NCI-H82 (cell line): ENCODE results near the gene NUFIP1.
"Not testable (repeated sequence)": the region's sequence is repeated elsewhere in the genome, so short reads cannot be mapped to it uniquely, and the experiment has no call there.

ENCODE experiments used
- DNase-seq: peaks from one replicate; lab custom pipeline; 2025; lab: John Stamatoyannopoulos, UW

The NUFIP1 gene

GRCh38 chr13:44989071-44989889 is at the start of gene NUFIP1, which contains the start of gene GPALPP1:
Gene NUFIP1, minus strand, starts transcription at chr13:44989471. Its CDS starts 35 bp downstream, at chr13:44989436.
Gene GPALPP1, plus strand, starts transcription at chr13:44989538. Its CDS starts 117 bp downstream, at chr13:44989655.
- peak; percentile 99 for DNase-seq

DNA sequence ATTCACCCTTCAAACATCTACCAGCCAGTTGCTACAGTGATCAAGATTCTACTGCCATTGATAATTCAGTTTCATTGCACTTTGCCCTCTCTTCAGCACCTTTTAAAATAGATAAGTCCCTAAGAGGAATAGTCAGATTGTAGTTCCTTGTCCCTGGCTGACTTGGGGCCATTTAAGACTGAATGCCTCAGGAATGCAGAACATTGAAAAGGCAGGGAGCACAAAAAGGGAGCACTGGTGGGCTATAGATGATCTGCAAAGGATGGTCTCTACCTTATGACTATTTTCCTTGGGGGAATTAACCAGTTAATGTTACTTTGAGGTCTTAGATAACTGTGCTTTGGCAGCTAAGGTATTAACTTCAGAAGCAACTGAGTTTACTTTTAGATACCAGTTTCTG is 46.9 kb upstream of the NUFIP1 start:
- DNase-seq = no peak

GRCh38 chr13:45034342-45034741 is 45.1 kb upstream of the NUFIP1 start:
- DNase-seq = no peak

DNA sequence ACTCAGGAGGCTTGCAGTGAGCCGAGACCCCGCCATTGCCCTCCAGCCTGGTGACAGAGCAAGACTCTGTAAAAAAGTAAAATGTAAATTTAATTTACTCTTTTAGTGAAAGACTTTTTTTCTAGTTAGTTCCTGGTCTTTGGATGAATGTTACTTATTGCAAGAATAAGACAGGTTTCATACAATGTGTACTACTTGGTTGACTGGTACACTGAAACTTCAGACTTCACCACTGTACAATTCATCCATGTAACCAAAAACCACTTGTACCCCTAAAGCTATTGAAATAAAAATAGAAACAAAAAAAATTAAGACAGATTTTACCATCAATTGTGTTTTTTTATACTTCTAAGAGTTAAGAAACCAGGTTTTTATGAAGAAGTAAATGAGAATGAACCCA is 35.6 kb upstream of the NUFIP1 start:
- DNase-seq = no peak

DNA sequence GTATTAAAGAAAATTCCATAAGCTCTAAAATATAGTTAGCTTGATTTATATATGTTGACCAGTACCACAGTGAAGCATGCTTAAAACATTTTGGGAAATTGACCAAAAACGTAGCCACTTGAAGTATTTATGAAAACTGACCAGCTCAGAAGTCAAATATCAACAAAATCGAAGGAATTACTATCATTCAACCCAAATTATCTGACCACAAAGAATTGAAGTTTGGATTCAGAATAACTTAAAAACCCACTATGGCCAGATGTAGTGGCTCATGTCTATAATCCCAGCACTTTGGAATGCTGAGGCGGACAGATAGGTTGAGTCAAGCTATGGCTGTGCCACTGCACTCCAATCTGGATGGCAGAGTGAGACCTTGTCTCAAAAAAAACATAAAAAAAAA is 32.0 kb upstream of the NUFIP1 start:
- DNase-seq = no peak

- DNase-seq = not testable (repeated sequence)
Measured at GRCh38 chr13:45019981-45020380, 30.7 kb upstream of the NUFIP1 start.

DNA sequence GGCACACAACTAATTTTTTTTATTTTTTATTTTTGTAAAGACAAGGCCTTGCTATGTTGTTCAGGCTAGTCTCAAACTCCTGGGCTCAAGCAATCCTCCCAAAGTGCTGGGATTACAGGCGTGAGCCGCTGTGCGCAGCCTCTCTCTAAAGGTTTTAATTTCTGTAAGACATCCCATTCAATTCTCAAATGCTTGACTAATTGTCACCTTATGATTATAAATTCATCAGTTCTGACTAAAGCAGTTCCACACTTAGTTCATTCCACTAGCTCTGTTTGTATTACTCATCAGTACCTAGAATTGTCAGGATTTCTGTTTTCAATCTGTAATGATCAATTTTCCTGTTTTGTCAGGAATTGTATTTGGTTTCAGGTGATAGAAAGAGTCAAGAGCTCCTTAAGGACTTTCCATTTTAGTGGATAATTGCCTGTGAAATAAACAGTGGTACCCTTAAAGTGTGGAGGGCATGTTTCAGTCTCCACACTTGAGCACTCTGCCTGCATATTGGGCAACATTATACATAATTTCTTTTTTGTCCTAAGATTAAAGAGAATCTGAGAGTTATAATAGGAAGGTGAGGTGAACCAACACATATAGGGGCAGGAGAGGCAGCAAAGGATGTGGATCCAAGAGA is 27.6 kb upstream of the NUFIP1 start:
- DNase-seq = no peak

DNA sequence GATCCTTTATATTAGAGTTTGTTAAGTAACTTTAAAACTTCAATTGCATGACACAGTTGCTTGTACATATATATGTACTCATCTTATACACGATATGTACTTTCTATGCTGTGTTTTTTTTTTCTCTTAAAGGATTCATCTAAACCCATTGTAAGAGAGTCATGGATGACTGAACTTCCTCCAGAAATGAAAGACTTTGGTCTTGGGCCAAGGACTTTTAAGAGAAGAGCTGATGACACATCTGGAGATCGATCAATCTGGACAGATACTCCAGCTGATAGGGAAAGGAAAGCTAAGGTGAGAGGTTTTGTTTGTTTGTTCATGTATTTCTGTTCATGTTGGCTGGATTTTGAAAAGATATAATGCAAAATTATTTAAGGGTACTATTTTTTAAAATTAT is 26.0 kb upstream of the NUFIP1 start:
- no peak for DNase-seq

- DNase-seq = no peak
Measured at GRCh38 chr13:45011198-45011597, 21.9 kb upstream of the NUFIP1 start.

DNA sequence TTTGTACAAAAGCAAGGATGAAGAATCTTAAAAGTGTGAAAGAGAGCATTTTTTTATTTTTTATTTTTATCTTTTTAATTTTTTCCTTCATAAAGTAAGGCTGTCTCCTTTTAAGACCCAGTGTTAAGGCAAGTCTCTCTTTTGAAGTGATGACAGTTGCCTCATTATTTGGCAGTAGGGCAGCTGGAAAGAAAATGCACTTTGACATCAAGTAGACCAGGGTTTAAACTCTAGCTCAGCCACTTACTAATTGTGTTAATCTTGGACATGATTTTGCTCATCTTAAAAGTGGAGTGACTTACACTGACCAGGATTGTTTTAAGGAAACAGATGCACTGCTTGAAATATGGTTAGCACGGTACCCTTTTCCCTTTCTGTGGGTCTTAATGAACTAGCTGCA is 18.6 kb upstream of the NUFIP1 start:
- DNase-seq = no peak

DNA sequence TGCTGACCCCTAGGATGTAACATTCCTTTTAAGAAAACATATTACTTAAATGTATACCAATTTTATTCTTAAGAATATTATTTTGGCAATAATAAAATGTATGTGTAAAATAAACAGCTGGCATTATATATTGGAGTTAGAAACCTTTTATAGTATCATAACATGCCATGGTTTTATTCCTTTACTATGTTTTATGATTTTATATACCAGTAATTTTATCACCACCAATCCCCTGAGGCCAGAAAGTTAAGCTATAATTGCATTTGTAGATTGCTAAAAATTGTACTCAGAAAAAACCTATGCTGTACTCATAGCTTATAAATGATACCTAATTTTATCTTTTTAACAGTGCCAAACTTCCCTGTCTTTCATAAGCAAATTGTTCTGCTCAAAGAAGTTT is 18.0 kb upstream of the NUFIP1 start:
- DNase-seq = no peak

DNA sequence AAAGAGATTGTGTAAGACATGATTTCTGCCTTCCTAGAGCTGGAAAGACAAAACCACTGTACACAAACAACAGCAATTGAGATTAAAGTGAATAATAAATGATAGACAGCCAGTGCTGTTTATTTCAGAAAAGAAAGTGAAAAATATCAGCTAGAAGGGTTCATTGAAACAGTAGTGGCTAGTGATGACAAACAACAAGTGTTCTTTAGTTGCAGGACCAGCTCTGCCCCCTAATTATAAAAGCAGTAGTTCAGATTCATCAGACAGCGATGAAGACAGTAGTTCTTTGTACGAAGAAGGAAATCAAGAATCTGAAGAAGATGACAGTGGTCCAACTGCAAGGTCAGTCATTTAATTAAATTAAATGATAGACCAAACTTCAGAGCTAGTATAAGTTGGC is 14.8 kb upstream of the NUFIP1 start:
- DNase-seq = no peak

- no peak for DNase-seq
Measured at GRCh38 chr13:45003417-45003816, 14.1 kb upstream of the NUFIP1 start.

DNA sequence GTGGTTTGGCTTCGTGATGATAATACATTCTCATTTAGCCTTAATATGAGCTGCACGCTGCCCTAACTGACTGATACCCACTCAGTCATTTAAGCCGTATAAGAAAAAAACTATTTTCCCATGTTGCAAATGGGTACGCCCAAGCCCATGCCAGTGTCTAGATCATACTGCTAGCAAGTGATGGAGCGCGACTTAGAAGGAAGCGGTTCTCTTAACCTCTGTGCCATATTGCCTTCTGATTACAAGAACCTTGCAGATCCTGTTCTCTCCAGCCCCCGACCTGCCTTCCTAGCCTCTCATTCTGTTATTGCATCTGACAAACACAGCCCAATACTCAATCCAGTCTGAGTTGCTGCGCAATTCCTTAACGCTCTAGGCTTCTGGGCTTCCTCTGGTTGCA is 670 bp upstream of the NUFIP1 start:
- DNase-seq = peak; percentile 46

DNA sequence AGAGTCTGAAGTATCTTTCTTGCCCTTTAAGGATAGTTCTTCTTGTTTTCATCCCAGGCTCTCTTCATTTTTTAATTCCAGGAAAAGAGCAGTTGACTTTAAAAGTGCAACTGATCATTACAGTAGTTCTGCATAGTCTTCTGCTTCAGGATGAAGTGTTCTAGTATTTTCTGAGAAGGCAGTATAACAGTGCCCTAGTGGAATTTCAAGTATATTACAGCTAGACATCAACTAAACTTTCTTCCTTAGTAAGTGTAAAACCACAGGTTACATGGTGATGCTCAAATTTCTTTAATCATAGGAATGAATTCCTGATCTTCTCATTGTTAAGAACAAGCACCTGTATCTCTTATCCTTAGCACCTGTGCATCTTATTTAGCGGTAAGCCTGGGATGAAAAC is 10.9 kb downstream of the NUFIP1 start:
- no peak for DNase-seq

DNA sequence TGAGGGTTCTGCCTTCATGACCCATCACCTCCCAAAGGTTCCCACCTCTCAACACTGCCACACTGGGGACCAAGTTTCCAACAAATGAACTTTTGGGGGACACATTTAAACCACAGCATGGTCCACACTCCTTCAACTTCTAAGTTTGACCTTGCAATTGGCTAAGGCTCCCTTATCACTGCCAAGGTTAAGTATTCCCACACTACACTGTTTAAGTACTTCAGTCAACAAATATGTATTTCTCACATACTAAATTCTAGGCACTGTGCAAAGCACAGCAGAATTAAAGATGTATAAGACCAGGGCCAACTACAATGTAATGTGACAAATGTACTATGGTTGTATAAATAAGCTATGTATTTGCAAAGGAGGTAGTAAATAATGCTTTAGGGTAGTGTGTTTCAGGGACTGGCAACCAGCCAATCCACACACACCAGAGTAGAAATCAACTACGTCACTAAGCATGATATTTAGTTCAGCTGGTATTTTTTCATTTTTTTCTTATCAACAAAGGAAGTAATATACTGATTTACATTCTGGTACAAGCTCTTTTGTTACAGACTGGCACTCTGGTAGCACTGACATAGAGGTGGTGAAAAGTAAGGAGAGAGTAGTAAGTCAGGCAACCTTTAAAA is 12.2 kb downstream of the NUFIP1 start:
- peak; percentile 28 for DNase-seq

- no peak for DNase-seq
Measured at GRCh38 chr13:44976196-44976595, 13.1 kb downstream of the NUFIP1 start.

- DNase-seq = no peak
Measured at GRCh38 chr13:44974056-44974793, 15.0 kb downstream of the NUFIP1 start.

- peak; percentile 62 for DNase-seq
Measured at GRCh38 chr13:44972956-44973581, 16.2 kb downstream of the NUFIP1 start.

GRCh38 chr13:44971656-44972595 is 17.3 kb downstream of the NUFIP1 start:
- DNase-seq = no peak
